Loucy (cell line): ENCODE results near the gene KLLN.

ENCODE experiments used
- CTCF ChIP-seq: fragments of 200-600 bp; sonication (generic); conservative IDR thresholded peaks from 2 replicates; pipeline ENCODE4 v1.5.1; 2014; ENCODE audit warnings: mild to moderate bottlenecking, antibody characterized with exemption, low read length
- EZH2phosphoT487 ChIP-seq: fragments of 200-600 bp; IDR thresholded peaks from 2 replicates; pipeline ENCODE4 v1.6.1; 2018; ENCODE audit warnings: antibody characterized with exemption, mild to moderate bottlenecking, moderate library complexity, borderline replicate concordance

GRCh38 chr10:87895430-87895829, 32.1 kb upstream of the KLLN start:
- no peak for TF ChIP-seq CTCF
- no peak for TF ChIP-seq EZH2phosphoT487
